Karpas-422 (cell line): ENCODE measurements around the gene RASL12. TPM values are rescaled to one million over a fixed set of nuclear protein-coding genes. Genes with fewer than 3 reads are reported as not detected.

Experiments
- DNase-seq: peaks from one replicate; pipeline ENCODE4 v3.0.0-alpha.2; 2015
- H2AFZ ChIP-seq: fragments of 200-600 bp; sonication (generic); 2 replicates; pipeline ENCODE4 v1.6.1; 2014; ENCODE audit warnings: antibody characterized with exemption, low read length, mixed read lengths
- H3K27ac ChIP-seq: fragments of 200-600 bp; sonication (generic); 2 replicates; pipeline ENCODE4 v1.5.1; 2014; ENCODE audit warnings: mild to moderate bottlenecking, low read length, moderate library complexity
- H3K27me3 ChIP-seq: fragments of 200-600 bp; sonication (generic); 2 replicates; pipeline ENCODE4 v1.6.1; 2014; ENCODE audit warnings: low read length, mixed read lengths
- H3K36me3 ChIP-seq: fragments of 200-600 bp; sonication (generic); 2 replicates; pipeline ENCODE4 v1.6.1; 2014; ENCODE audit warnings: low read length, mixed read lengths; ENCODE audit not compliant: insufficient read depth
- H3K4me1 ChIP-seq: fragments of 200-600 bp; sonication (generic); 2 replicates; pipeline ENCODE4 v1.6.1; 2014; ENCODE audit warnings: mild to moderate bottlenecking, low read length, mixed read lengths
- H3K4me2 ChIP-seq: fragments of 200-600 bp; sonication (generic); 2 replicates; pipeline ENCODE4 v1.6.1; 2014; ENCODE audit warnings: low read length, low read depth, mild to moderate bottlenecking; ENCODE audit not compliant: poor library complexity, severe bottlenecking
- H3K4me3 ChIP-seq: fragments of 200-600 bp; sonication (generic); 2 replicates; pipeline ENCODE4 v1.5.1; 2014; ENCODE audit warnings: mild to moderate bottlenecking, antibody characterized with exemption, low read length, mixed read lengths
- H3K79me2 ChIP-seq: fragments of 200-600 bp; sonication (generic); 2 replicates; pipeline ENCODE4 v1.6.1; 2014; ENCODE audit warnings: mild to moderate bottlenecking, low read length, mixed read lengths
- H3K9ac ChIP-seq: fragments of 200-600 bp; sonication (generic); 2 replicates; pipeline ENCODE4 v1.6.0; 2014; ENCODE audit warnings: low read length
- H3K9me2 ChIP-seq: fragments of 200-600 bp; sonication (generic), shearing (Covaris generic); replicated peaks from 2 replicates; pipeline ENCODE4 v1.6.0; 2014; ENCODE audit warnings: mild to moderate bottlenecking, low read length, moderate library complexity; ENCODE audit not compliant: insufficient read depth
- H3K9me3 ChIP-seq: fragments of 300-700, 200-600 bp; sonication (generic); 2 replicates; pipeline ENCODE4 v1.6.1; 2014; ENCODE audit warnings: low read length, mixed read lengths
- H4K20me1 ChIP-seq: fragments of 200-600 bp; sonication (generic); 2 replicates; pipeline ENCODE4 v1.6.1; 2014; ENCODE audit warnings: mild to moderate bottlenecking, antibody characterized with exemption, low read length, low read depth; ENCODE audit not compliant: insufficient read depth
- small RNA-seq: library from RNA; depleted of rRNA; stranded (forward); fragments of <200 nt; gene quantifications from one replicate; pipeline ENCODE3, GENCODE V24; 2014
- total RNA-seq: library from RNA; depleted of rRNA; stranded (reverse); fragments of >200 nt; shearing (Covaris generic); gene quantifications from 2 replicates; pipeline ENCODE4 v1.2.3, GENCODE V29; 2014; ENCODE audit warnings: low replicate concordance; rRNA removed

The RASL12 gene
- total RNA-seq, 1 experiment from 2014 or later, result not detected

- H3K4me2 ChIP-seq, result no peak overlapping the region
- H3K27ac ChIP-seq, result no peak overlapping the region
- H3K79me2 ChIP-seq, result no peaks in the 10 kb centered on the region
- H2AFZ ChIP-seq, result no peak overlapping the region
- H3K9me3 ChIP-seq, result no peaks in the 10 kb centered on the region
- H3K27me3 ChIP-seq, result no peaks in the 10 kb centered on the region
- H3K9ac ChIP-seq, result no peak overlapping the region
- H4K20me1 ChIP-seq, result no peaks in the 10 kb centered on the region
- H3K4me3 ChIP-seq, result no peak overlapping the region
- no peaks in the 10 kb centered on the region for H3K9me2 ChIP-seq
- peaks cover 16% of the 10 kb centered on the region; the same call in 1 of the 2 replicates for H3K36me3 ChIP-seq
- 0 out of 2 replicates have a peak, but pooled peaks cover 3% of the 10 kb centered on the region for H3K4me1 ChIP-seq
- DNase-seq, result no peak
Observed at GRCh38 chr15:65006876-65007275, 60.9 kb downstream of the RASL12 start.

- Histone ChIP-seq H3K36me3 (peaks cover 9% of the 10 kb centered on the region; the same call in 1 of the 2 replicates), H3K27me3 (no peaks in the 10 kb centered on the region), H3K27ac (no peak overlapping the region), H3K9me2 (no peaks in the 10 kb centered on the region), H3K9me3 (no peaks in the 10 kb centered on the region), H3K79me2 (no peaks in the 10 kb centered on the region), H4K20me1 (no peaks in the 10 kb centered on the region), H3K4me1 (no peaks in the 10 kb centered on the region), H3K4me3 (no peak overlapping the region), H2AFZ (no peak overlapping the region), H3K4me2 (no peak overlapping the region), H3K9ac (no peak overlapping the region)
- DNase-seq, result no peak
Observed at GRCh38 chr15:65004993-65005392, 62.8 kb downstream of the RASL12 start.

Small RNA genes within 50 kb of the gene (small RNA-seq; reads per million reads assigned to genes)
- gene AC013553.1, result not detected

Other genes starting within 250 kb of the RASL12 start
- 18.6 and 60.0 TPM in 2 replicates for gene PIF1, start 242.3 kb downstream of the RASL12 start, total RNA-seq
- 10.1 and 18.0 TPM in 2 replicates for gene PLEKHO2, start 226.1 kb downstream of the RASL12 start, total RNA-seq
- 1.8 TPM in 2 replicates for gene ANKDD1A, start 156.1 kb downstream of the RASL12 start, total RNA-seq
- gene SPG21, start 78.1 kb downstream of the RASL12 start, total RNA-seq, result 93.0 and 111 TPM in 2 replicates
- gene MTFMT, start 38.4 kb downstream of the RASL12 start, total RNA-seq, result 19.3 and 23.4 TPM in 2 replicates
- not detected in 2 replicates for gene SLC51B, start 22.6 kb downstream of the RASL12 start, total RNA-seq
- not detected in 2 replicates for gene KBTBD13, start 8.8 kb upstream of the RASL12 start, total RNA-seq
- 6.5 and 6.8 TPM in 2 replicates for gene UBAP1L, start 47.2 kb upstream of the RASL12 start, total RNA-seq
- 20.5 and 23.4 TPM in 2 replicates for gene PDCD7, start 65.8 kb upstream of the RASL12 start, total RNA-seq
- gene CLPX, start 117.4 kb upstream of the RASL12 start, total RNA-seq, result 26.2 and 34.3 TPM in 2 replicates
- gene CILP, start 143.5 kb upstream of the RASL12 start, total RNA-seq, result 0.04 TPM in 1 of 2 replicates, not detected in the other
- gene PARP16, start 218.9 kb upstream of the RASL12 start, total RNA-seq, result 7.7 and 8.3 TPM in 2 replicates
- not detected in 2 replicates for gene RNU5A-1, start 228.1 kb upstream of the RASL12 start, total RNA-seq
- not detected in 2 replicates for gene RNU5B-1, start 236.7 kb upstream of the RASL12 start, total RNA-seq